HepG2 (cell line): ENCODE results near the gene UBE2H. TPM values are rescaled to one million over a fixed set of nuclear protein-coding genes. Genes with fewer than 3 reads are reported as not detected.

ENCODE experiments used
- CREB3 ChIP-seq: sonication (generic); formaldehyde crosslinking; IDR thresholded peaks from 2 replicates; pipeline ENCODE4 v1.5.0; 2020; ENCODE audit warnings: missing genetic modification reagents
- DMTF1 ChIP-seq: sonication (generic); formaldehyde crosslinking; IDR thresholded peaks from 2 replicates; pipeline ENCODE4 v1.4.0; 2020; ENCODE audit warnings: mild to moderate bottlenecking, missing genetic modification reagents
- DNMT3B ChIP-seq: conservative IDR thresholded peaks from 2 replicates; pipeline ENCODE4 v1.6.1; 2016; ENCODE audit warnings: missing biosample characterization, control low read depth
- HNRNPLL ChIP-seq: fragments of 200-400 bp; formaldehyde crosslinking; IDR thresholded peaks from 2 replicates; pipeline ENCODE4 v1.6.1; 2017; ENCODE audit warnings: mild to moderate bottlenecking, low read depth, low read length; ENCODE audit not compliant: poor library complexity, severe bottlenecking
- NBN ChIP-seq: fragments of 450-650 bp; conservative IDR thresholded peaks from 2 replicates; pipeline ENCODE4 v1.6.1; 2017
- PHB2 ChIP-seq: fragments of 450-650 bp; IDR thresholded peaks from 2 replicates; pipeline ENCODE4 v1.6.1; 2018; ENCODE audit not compliant: partially characterized antibody
- PLSCR1 ChIP-seq: sonication (generic); formaldehyde crosslinking; IDR thresholded peaks from 2 replicates; pipeline ENCODE4 v1.5.0; 2020; ENCODE audit warnings: missing genetic modification reagents, mild to moderate bottlenecking, borderline replicate concordance
- RERE ChIP-seq: IDR thresholded peaks from 2 replicates; pipeline ENCODE4 v1.6.1; 2016; ENCODE audit warnings: low read depth, missing genetic modification reagents, missing compliant biosample characterization
- SIN3B ChIP-seq: fragments of 150-350 bp; IDR thresholded peaks from 2 replicates; pipeline ENCODE4 v1.6.1; 2014; ENCODE audit warnings: low read length
- SNRNP70 ChIP-seq: fragments of 200-400 bp; formaldehyde crosslinking; IDR thresholded peaks from 2 replicates; pipeline ENCODE4 v1.6.1; 2017; ENCODE audit warnings: mild to moderate bottlenecking, low read depth, low read length, moderate library complexity
- STAG1 ChIP-seq: sonication (generic); formaldehyde crosslinking; IDR thresholded peaks from 2 replicates; pipeline ENCODE4 v1.4.0; 2020; ENCODE audit warnings: missing genetic modification reagents
- TFDP2 ChIP-seq: sonication (generic); formaldehyde crosslinking; IDR thresholded peaks from 2 replicates; pipeline ENCODE4 v1.4.0; 2020; ENCODE audit warnings: missing genetic modification reagents
- U2AF2 ChIP-seq: fragments of 200-400 bp; formaldehyde crosslinking; IDR thresholded peaks from 2 replicates; pipeline ENCODE4 v1.6.1; 2017; ENCODE audit warnings: low read depth, mild to moderate bottlenecking, low read length
- ZMYM3 ChIP-seq: sonication (generic); formaldehyde crosslinking; IDR thresholded peaks from 2 replicates; pipeline ENCODE4 v1.5.1; 2020; ENCODE audit warnings: mild to moderate bottlenecking, missing genetic modification reagents
- ZNF143 ChIP-seq: sonication (generic); formaldehyde crosslinking; IDR thresholded peaks from 2 replicates; pipeline ENCODE4 v1.4.0; 2020; ENCODE audit warnings: missing genetic modification reagents
- ZNF713 ChIP-seq: sonication (generic); formaldehyde crosslinking; IDR thresholded peaks from 2 replicates; pipeline ENCODE4 v1.4.0; 2020; ENCODE audit warnings: mild to moderate bottlenecking, missing genetic modification reagents
- ZNF770 ChIP-seq: sonication (generic); formaldehyde crosslinking; IDR thresholded peaks from 2 replicates; pipeline ENCODE4 v1.5.0; 2020; ENCODE audit warnings: mild to moderate bottlenecking, missing genetic modification reagents
- ZNF841 ChIP-seq: sonication (generic); formaldehyde crosslinking; IDR thresholded peaks from 2 replicates; pipeline ENCODE4 v1.8.1; 2023; ENCODE audit warnings: missing genetic modification reagents, borderline replicate concordance
- polyA plus RNA-seq, 8 experiments: library from polyadenylated mRNA; depleted of rRNA in 3 of 8; stranded (reverse) in 7 of 8; unstranded in 1 of 8; fragments of >200 nt; fragmentation: Illumina TruSeq in 4 of 8; extraction: Trizol in 4 of 8; gene quantifications; 2 replicates each; pipeline versions ENCODE4 v1.2.1 to v1.2.3, GENCODE V29; 2011 to 2016; ENCODE audit warnings: low read depth in 4 of 8, missing spikeins in 1 of 8, mixed read lengths in 1 of 8; ENCODE audit not compliant: insufficient read depth in 1 of 8
- total RNA-seq, 5 experiments: library from RNA; depleted of rRNA; stranded (reverse); fragments of >200 nt; fragmentation: Illumina TruSeq; extraction: Trizol; gene quantifications; 2 replicates each; pipeline ENCODE4 v1.2.3, GENCODE V29; 2016; ENCODE audit warnings: low read depth in 1 of 5

UBE2H gene
- total and polyA plus RNA-seq, 2 of the 13 experiments (the other 11 are each of a cell fraction or from before 2014, with no cell fraction given) = 15.5 to 40.1 TPM

- no peak for TF ChIP-seq SNRNP70
- no peak for TF ChIP-seq U2AF2
- no peak for TF ChIP-seq SIN3B
- TF ChIP-seq ZNF841 (CRISPR knock-in tag) = no peak
- TF ChIP-seq DMTF1 (CRISPR knock-in tag) = no peak
- peak; percentile 69; the same call in 1 of the 2 replicates for TF ChIP-seq RERE
- no peak for TF ChIP-seq PHB2
- no peak for TF ChIP-seq ZMYM3
- no peak for TF ChIP-seq HNRNPLL
- no peak for TF ChIP-seq ZNF143
- TF ChIP-seq PLSCR1 (CRISPR knock-in tag) = no peak
- peak; percentile 20 for TF ChIP-seq STAG1
- 0 out of 2 replicates have a peak, but pooled peaks have one; percentile 11 for TF ChIP-seq TFDP2
- no peak for TF ChIP-seq NBN
- TF ChIP-seq DNMT3B (CRISPR knock-in tag) = no peak
- no peak; the same call in 1 of the 2 replicates for TF ChIP-seq ZNF770
- no peak for TF ChIP-seq ZNF713
- TF ChIP-seq CREB3 (CRISPR knock-in tag) = no peak
Measured at GRCh38 chr7:129948877-129949291, 3.9 kb downstream of the UBE2H start (continued).
